RCC 7860 (cell line): ENCODE measurements around the gene EPM2A.

Experiments used
- DNase-seq: peaks from one replicate; pipeline ENCODE4 v3.0.0-alpha.2; 2015; ENCODE audit warnings: low spot score
- FAIRE-seq: peaks from 2 replicates; lab custom pipeline; 2012; peaks lifted over from hg19 to GRCh38; lab: Jason Lieb, UNC

EPM2A gene

DNA sequence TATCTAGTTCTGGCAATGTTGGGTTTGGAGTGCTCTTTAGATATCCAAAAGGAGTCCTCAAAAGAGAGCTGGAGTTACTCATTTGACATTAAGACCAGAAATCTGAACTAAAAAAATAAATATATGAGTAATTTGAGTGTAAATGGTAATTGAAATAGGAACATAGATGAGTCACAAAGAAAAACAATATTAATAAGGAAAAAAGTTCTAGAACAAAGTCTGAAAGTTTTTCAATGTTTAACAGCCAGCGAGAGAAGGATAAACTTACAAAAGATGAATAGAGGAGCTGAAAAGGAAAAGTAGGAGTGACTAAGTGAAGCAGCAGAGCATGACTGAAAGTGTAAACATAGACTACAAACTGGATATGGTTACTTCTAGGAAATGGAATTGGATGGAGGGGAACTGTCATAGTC, 46.8 kb downstream of the EPM2A start:
- FAIRE-seq (no peak), DNase-seq (peak; percentile 23)

DNA sequence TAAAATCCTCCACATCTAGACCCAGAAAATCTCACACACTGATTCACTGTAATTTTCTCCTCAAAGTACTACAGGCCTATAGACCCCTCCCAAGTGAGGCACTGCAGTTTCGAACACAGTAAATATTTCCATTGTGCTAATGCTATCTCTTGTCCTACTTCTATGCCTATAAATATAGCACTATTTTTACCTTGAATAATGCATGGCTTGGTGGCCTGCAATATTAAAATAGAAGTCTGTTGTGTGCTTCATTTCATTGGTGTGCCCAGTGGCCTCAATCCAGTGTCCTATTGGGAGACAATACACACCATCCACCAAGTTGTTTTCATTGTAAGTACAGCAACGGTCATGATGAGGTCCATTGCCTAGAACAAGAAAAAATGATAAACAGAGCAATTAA, 49.4 kb downstream of the EPM2A start:
- DNase-seq, result no peak
- FAIRE-seq, result no peak

DNA sequence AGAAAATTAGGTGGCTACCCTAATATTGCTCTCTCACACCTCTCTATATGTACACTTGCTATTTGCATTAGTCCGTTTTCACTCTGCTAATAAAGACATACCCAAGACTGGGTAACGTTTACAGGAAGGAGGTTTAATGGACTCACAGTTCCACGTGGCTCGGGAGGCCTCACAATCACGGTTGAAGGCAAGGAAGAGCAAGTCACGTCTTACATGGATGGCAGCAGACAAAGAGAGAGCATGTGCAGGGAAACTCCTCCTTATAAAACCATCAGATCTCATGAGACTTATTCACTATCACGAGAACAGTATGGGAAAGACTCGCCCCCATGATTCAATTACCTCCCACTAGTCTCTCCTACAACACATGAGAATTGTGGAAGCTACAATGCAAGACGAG, 53.4 kb downstream of the EPM2A start:
- no peak for FAIRE-seq
- DNase-seq, result no peak

DNA sequence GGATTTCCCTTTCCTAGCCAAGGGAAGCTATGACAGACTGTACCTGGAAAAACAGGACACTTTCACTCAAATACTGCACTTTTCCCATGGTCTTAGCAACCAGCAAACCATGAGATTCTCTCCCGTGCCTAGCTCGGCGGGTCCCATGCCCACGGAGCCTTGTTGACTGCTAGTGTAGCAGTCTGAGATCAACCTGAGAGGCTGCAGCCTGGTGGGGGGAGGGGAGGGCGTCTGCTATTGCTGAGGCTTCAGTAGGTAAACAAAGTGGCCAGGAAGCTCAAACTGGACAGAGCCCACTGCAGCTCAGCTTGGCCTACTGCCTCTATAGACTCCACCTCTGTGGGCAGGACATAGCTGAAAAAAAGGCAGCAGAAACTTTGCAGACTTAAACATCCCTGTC, 61.8 kb downstream of the EPM2A start:
- no peak for DNase-seq
- FAIRE-seq, result no peak

DNA sequence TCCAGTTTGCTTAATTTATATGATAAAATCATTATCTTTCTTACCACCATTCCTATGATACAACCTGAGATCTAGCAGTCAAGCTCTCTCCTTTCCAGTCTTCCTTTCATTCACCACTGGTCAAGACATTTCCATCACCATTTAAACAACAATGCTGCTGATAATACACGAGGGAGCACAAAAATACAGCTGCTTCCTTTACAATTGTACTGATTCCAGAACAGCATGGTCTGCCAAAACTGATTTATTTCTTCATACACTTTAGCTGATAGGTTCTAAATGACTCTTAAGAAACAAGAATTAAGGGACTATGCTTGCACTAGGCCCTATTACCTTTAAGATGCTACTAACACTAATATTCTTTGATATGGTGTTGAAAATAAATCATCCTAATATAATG, 65.0 kb downstream of the EPM2A start:
- DNase-seq (no peak), FAIRE-seq (no peak)

DNA sequence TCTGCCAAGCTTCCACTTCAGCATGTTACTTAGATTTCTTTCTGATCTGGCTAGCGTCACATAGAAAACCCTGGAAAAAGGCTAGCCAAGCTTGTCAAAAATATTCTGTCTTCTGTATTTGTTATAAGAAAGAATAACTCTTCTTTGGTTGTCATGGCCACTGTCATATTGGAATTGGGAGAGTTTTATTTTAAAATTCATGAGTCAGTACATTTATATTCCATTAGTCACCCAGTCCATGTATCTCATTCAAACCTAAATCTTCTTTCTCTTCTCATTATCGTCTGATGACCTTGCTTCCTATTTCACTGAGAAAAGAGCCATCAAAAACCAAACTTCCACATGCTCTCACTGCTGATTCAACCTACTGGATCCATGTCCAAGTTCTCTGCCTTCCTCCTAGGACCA, 65.7 kb downstream of the EPM2A start:
- peak; percentile 70 for FAIRE-seq
- peak; percentile 83 for DNase-seq

DNA sequence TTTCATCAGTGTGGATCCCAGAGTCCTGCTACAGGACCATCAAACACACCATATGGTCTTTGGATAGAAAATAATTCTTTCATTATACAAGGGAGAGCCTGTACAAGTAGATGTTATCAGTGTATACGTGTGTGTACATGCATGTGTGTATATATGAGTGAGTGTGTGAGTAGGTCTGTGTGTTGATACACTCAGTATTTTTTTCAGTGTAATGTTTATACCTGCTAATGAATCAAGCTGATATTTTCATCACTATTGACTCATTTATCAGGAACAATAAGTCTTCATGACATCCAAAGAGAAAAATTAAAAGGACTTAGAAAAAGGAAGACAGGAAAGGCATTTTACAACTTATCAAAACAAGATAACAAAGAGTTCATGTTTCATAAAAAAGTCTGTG, 66.5 kb downstream of the EPM2A start:
- no peak for FAIRE-seq
- no peak for DNase-seq

DNA sequence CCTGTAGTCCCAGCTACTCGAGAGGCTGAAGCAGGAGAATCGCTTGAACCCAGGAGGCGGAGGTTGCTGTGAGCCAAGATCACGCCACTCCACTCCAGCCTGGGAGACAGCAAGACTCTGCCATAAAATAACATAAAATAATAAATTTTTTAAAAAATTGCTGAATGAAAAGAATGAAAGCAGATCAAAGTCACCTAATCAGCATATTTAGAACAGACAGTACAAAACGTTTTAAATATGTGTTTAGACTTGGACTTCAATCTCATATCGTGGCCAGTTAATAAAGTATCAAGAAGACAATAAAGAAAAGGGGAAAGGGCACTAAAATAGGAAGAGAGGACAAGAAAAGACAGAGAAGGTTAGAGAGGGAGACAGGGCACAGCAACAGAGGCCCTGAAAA, 74.6 kb downstream of the EPM2A start:
- DNase-seq (no peak), FAIRE-seq (no peak)

DNA sequence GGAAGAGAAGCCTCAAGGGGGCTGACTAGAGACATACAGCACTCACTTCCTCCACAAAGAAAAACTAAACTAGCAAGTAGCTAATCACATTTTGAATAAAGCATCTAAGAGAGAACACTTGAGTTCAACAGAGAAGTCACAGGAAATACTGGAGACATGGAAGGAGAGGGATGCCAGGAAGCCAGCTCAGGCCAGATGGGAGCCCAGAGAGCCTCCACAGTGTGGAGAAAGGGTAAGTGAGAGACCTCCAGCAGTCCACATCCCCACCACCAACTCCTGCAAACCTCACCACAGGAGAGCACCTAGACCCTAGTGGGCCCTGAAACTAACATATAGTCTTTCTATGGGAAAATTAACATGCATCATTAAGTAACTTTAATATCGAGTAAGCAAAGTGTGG, 79.2 kb downstream of the EPM2A start:
- no peak for DNase-seq
- no peak for FAIRE-seq

DNA sequence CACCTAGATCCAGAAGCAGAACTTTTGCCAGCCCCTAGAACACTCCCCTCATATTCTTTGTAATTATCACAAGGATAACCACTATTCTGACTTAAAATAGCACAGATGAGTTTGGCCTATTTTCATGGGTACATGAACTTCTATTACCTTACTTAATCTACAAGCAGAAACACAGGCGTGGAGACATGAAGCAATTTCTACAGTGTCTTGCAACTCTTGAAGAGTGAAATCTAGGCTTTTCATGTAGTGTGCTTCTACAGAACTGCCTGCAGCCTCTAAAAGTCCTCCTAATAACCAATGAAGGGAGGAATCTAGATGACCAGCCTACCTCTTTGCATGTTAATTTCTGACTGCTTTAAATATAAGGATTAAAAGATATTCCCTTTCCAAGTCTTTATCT, 82.7 kb downstream of the EPM2A start:
- no peak for FAIRE-seq
- DNase-seq, result no peak

DNA sequence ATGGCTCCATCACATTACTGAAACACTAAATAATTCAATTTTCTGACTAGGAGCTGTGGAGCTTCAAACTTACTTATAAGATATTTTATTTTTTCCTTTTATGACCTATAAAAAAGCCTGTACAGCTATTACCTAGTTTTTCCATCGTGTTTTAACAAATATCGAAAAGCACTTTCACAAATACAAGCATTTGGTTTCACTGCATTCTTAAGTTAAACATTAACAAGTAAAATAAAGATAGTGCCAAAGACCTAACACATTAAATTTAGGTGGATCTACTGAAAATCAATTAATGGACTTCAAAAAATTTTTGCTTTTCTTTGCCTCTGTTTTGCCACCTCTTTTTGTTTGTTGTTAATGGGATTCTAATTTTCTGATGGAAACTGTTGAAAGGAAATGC, 83.3 kb downstream of the EPM2A start:
- DNase-seq, result no peak
- no peak for FAIRE-seq

DNA sequence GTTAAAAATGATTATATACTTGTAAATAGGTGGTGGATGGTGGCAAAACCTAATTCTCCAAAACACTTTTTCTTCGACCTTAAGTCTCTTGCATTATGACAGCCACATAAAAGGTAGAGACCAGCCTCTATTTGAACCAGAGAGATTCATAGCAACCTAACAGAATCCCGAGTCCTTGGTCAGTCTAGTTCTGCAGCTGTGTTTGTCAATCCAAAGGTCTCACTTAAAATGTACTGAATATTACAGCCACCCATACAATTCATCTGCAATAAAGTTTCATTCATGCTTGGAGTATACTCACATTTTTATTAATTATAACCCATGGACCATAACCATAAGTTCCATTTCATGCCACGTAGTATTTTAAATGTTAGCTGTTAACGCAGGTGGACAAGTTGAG, 87.2 kb downstream of the EPM2A start:
- FAIRE-seq (no peak), DNase-seq (no peak)

DNA sequence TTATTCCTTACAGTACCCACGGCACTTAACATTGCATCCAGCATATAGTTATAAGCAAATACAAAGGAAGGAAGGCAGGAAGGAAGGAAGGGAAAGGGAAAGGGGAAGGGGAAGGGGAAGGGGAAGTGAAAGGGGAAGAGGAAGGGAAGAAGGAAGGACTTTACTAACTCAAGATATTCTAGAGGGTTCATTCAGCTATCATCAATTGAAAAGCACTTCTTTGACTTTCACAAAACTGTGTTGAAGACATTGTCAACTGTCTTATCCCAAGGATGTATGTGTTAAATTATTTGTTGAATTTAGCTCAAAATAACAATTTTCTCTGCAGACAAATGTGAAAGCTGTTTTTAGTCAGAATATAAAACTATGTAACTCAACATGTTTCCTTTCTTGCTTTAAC, 87.7 kb downstream of the EPM2A start:
- DNase-seq (no peak), FAIRE-seq (no peak)

DNA sequence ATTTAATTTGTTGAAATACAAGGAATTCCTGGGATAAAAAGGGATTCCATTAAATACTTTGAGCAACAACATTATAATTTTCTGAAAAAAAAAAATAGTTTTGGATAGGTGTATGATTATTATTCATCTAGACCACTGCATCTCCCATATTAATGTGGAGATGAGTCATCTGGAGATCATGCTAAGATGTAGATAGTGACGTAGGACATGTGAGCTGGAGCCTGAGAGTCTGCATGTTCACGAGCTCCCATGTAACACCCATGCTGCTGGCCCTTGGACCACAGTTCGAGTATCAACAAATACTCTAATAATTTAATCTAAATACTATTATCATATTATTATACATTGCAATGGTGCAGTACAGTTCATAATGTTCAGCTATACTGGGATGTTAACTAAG, 91.6 kb downstream of the EPM2A start:
- FAIRE-seq (no peak), DNase-seq (no peak)

DNA sequence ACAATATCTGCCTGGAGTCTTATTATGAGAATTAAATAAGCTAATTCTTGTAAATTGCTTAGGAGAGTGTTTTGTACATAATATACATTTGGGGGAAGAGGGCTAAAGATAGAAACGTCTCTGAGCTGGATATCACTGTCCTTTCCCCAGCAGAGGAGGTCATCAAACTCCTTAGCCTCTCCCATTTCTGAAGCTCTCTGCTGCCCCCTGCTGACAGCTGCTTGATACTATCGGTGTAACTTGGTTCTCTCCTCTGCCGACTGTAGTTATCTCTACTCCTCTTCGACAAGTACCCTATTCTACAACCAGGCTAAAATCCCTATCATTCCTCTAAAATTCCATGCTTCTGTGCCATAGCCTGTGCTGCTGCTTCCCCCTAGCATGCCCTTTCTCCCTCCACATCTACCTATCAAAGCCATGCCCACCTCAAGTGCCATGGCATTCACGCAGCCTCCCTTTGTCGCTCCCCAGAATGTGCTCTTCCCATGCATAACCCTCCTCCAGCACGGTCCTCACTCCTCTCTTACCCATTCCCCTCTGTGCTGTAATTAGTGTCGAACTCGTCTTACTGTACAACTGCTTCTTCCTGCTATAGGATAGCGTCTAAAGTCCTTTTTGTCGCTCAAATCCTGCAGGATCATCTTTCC, 101.2 kb downstream of the EPM2A start:
- no peak for FAIRE-seq

DNA sequence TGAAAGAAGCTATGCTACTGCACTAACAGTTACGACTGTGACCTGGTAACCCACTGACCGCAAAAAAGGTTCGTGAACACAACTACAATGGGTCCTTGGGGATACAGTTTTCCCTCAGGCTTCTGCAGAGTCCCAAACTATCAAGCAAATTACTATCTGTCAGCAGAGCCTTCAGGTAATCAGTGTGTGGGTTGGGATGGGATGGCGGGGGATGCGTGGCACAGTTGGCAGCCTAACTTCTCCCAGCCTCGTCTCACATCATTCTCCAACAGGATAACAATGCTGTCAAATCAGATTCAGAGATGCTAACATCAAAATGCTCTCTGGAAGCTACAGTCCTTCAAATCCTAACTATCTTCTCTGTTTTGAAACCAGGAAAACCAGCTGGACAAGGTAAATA, 102.3 kb downstream of the EPM2A start:
- FAIRE-seq (no peak), DNase-seq (no peak)

More for the DNA sequence above, 101.2 kb downstream of the EPM2A start:
- DNase-seq, result peak; percentile 31

DNA sequence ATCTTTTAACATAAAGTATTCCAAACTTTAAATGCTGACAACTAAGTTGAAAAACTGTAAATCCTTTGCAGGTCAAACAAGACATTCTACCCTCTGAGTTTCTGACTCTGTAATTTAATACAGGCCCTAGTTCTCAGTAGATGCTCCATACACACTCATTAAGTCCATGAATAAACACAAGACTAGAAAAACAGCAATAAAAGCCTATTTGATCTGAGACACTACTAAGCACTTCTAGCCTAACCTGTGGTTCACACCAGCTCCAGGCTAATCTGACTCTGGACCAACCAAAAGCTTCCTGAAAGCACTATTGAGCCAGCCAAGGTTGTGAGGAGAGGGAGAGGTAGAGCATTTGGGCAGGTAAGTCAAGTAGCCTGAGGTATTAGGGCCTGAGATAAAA, 103.9 kb downstream of the EPM2A start:
- FAIRE-seq (no peak), DNase-seq (no peak)

DNA sequence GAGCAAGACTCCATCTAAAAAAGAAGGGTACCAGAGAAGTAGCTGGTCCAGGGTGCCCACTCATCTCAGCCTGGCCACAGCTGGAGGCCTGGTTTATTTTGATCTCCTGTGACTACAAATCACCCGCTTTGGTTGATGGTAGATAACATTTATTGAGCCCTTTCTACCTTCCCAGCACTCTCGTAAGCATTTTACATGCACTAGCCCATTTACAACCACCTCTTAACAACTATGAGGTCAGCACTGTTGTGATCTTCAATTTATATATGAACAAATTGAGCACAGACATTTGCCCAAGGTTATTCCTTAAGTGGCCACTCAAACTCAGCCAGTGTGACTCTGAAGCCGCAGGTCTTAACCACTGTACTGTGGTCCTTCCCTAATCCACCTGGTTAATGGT, 104.7 kb downstream of the EPM2A start:
- DNase-seq, result no peak
- FAIRE-seq, result no peak

DNA sequence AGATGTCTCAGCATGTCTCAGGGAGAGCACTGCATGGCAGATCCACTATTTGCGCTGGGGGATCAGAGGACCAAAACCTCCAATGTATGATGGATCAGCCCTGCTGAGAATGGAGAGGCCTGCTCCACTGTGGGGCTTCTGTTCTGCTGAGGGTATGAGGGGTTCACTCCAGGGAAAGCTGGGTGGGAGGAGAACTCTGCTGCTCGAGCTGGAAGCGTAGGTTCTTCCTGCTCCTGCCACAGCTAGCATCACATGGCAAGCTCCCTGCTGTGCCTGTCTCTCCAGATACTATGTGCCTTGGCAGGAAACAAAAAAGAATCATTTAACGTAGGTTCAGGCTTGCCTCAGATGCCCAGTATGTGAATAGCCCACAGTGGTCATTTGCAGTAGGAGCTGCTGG, 105.8 kb downstream of the EPM2A start:
- no peak for FAIRE-seq
- DNase-seq, result no peak

DNA sequence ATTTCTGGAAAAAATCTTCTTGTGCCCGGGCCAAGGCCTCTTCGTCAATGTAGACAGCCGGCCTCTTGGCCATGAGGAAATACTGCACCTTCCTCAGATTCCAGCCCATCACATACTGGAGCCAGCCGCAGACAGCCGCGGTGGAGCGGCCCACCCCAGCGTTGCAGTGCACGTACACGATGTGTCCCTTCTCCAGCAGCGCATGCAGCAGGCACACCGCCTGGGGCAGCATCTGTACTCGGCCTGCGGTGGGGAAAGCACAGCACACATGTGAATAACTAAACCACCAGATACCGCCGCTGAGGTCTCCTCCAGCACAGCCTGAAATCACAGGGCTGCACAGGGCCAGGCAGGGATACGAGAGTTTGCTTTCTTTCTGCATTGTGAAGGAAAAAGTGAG, 107.9 kb downstream of the EPM2A start:
- DNase-seq (no peak), FAIRE-seq (no peak)

DNA sequence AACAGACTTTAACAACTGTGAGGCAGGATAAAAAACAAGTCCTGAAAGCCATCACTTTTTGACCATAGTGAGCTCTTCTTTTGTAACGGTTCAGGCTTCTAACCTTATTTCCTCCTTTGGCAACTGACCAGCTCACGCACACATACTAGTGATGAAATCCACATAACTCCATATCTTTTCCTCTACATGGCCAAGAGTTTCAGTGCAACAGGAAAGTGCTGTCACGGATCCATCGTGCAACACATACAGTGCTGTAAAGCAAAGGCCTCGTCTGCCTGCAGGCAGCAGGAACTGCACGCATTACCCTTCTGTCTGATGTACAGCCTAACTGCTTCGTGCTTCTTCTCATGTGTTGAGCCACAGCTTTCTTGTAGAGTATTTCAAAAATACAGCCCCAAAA, 108.5 kb downstream of the EPM2A start:
- FAIRE-seq, result no peak
- DNase-seq, result no peak

DNA sequence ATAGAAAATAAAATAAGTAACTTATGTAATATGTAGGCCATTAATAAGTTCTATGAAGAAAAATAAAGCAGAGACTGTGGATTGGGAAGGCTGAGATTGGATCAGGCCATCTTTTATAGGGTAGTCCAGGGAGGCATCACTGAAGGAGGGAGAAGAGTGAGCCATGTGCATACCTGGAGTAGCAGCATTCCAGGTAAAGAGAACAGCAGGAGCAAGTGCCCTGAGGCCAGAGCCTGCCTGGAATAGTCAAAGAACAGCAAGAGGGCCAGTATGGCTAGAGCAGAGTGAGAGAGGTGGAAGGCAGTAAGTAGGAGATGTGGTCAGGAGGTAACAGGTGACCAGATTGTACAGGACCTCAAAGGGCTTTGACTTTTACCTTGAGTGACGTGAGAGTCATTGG, 112.1 kb downstream of the EPM2A start:
- FAIRE-seq (no peak), DNase-seq (no peak)

DNA sequence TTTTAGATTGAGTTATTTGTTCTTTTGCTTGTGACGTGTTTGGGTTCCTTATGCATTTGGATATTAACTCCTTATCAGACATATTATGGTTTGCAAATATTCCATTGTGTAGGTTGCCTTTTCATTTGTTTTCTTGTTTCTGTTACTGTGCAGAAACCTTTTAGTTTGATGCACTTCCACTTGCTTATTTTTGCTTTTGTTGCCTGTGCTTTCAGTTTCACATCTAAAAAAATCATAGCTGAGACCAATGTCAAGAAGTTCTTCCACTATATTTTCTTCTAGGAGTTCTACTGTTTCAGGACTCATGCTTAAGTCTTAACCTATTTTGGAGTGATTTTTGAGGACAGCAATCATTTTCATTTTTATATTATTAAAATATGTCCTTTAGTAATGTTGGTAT, 113.5 kb downstream of the EPM2A start:
- FAIRE-seq, result no peak
- no peak for DNase-seq

DNA sequence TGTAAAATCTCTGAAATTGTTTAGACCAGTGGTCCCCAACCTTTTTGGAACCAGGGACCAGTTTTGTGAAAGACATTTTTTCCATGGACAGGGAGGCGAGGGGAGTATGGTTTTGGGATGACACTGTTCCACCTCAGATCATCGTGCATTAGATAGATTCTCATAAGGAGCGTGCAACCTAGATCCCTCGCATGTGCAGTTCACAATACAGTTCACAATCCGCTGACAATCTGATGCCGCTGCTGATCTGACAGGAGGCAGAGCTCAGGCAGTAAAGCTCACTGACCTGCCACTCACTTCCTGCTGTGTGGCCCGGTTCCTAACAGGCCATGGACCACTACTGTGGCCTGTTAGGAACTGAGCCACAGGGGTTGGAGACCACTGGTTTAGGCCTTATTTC, 115.2 kb downstream of the EPM2A start:
- DNase-seq (no peak), FAIRE-seq (no peak)
